Central memory CD8-positive, alpha-beta T cell (primary cell): ENCODE results near the gene RAI14.

Source experiments
- ATAC-seq: fragments of 150-1000 bp; cut with Tn5 transposase; replicated peaks from 2 replicates; pipeline ENCODE4 v1.10.0; 2022; ENCODE audit warnings: mild to moderate bottlenecking, moderate FRiP score, moderate number of reproducible peaks; ENCODE audit not compliant: poor library complexity, severe bottlenecking; ENCODE audit errors: extremely low read depth
- DNase-seq, 2 donors: peaks; one replicate each; pipeline ENCODE4 v3.0.0; 2021; ENCODE audit warnings: low spot score in 2 of 2
- H3K27ac Mint-ChIP-seq: one replicate; pipeline ENCODE4 v1.8.0; 2022; ENCODE audit warnings: low read depth, mild to moderate bottlenecking, moderate library complexity, mixed read lengths
- H3K27me3 Mint-ChIP-seq: one replicate; pipeline ENCODE4 v1.8.0; 2022; ENCODE audit warnings: mixed read lengths
- H3K36me3 Mint-ChIP-seq: one replicate; pipeline ENCODE4 v1.8.0; 2022; ENCODE audit warnings: mild to moderate bottlenecking, moderate library complexity, mixed read lengths; ENCODE audit not compliant: insufficient read depth
- H3K4me1 Mint-ChIP-seq: one replicate; pipeline ENCODE4 v1.8.0; 2022; ENCODE audit warnings: mixed read lengths
- H3K4me3 Mint-ChIP-seq: one replicate; pipeline ENCODE4 v1.8.0; 2022; ENCODE audit warnings: mild to moderate bottlenecking, moderate library complexity, mixed read lengths
- H3K9me3 Mint-ChIP-seq: one replicate; pipeline ENCODE4 v1.8.0; 2022; ENCODE audit warnings: mixed read lengths

The RAI14 gene

DNA sequence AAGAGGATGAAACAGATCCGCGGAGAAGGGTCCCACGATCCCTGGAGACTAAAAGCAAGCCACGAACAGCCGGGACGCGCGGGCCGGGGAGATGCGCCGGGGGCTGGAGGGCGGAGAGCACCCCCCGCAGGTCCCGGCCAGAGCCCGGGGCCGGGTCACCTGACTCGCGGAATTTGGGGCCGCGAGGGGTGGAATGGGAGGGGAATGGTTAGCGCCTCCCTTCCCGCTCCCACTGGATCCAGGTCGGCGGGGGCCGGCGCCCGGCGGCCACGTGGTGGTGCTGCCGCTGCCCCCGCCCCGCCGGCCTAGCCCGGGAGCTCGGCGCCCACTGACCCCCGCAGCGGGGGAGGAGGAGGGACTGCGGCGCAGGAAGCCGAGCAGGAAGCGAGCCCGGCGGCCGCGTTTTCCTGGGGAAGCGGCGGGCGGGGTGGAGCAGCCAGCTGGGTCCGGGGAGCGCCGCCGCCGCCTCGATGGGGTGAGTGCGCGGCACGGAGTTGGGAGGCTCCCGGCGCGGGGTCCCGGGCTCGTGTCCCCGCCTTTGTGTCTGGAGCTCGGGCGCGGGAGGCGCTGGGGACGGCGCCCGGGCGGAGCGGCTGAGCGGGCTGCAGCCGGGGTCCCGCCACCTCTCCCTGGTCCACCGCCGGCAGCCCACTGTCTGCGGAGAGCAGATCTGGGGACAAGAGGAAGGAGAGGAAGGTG is at the start of gene RAI14:
Gene RAI14, plus strand, starts transcription at position 328 of the 699 bp plus-strand sequence. CDS start 30,592 bp downstream, outside the sequence.
- peaks cover 25% of the 10 kb centered on the region for H3K4me1 Mint-ChIP-seq

GRCh38 chr5:34608368-34608767 is 47.8 kb upstream of the RAI14 start:
- no peaks in the 10 kb centered on the region for H3K36me3 Mint-ChIP-seq
- no peak for DNase-seq

More for the DNA sequence above, at the start of gene RAI14:
- H3K9me3 Mint-ChIP-seq, result no peaks in the 10 kb centered on the region
- H3K4me3 Mint-ChIP-seq, result peak within 1 kb of the TSS; percentile 96
- peaks cover 54% of the 10 kb centered on the region for H3K27me3 Mint-ChIP-seq
- ATAC-seq (peak; percentile 12), DNase-seq (no peak)
- peaks cover 4% of the 10 kb centered on the region for H3K36me3 Mint-ChIP-seq
- peak within 1 kb of the TSS; percentile 82 for H3K27ac Mint-ChIP-seq

GRCh38 chr5:34608859-34609648 is 47.1 kb upstream of the RAI14 start:
- Mint-ChIP-seq H3K9me3 (no peaks in the 10 kb centered on the region), H3K4me1 (no peaks in the 10 kb centered on the region), H3K27ac (no peak overlapping the region), H3K27me3 (peaks cover 8% of the 10 kb centered on the region), H3K36me3 (no peaks in the 10 kb centered on the region), H3K4me3 (no peak overlapping the region)
- ATAC-seq, result no peak
- no peak for DNase-seq

More at GRCh38 chr5:34608368-34608767, 47.8 kb upstream of the RAI14 start:
- ATAC-seq, result no peak
- Mint-ChIP-seq H3K4me1 (no peaks in the 10 kb centered on the region), H3K9me3 (no peaks in the 10 kb centered on the region), H3K4me3 (no peak overlapping the region), H3K27me3 (peaks cover 8% of the 10 kb centered on the region), H3K27ac (no peak overlapping the region)

DNA sequence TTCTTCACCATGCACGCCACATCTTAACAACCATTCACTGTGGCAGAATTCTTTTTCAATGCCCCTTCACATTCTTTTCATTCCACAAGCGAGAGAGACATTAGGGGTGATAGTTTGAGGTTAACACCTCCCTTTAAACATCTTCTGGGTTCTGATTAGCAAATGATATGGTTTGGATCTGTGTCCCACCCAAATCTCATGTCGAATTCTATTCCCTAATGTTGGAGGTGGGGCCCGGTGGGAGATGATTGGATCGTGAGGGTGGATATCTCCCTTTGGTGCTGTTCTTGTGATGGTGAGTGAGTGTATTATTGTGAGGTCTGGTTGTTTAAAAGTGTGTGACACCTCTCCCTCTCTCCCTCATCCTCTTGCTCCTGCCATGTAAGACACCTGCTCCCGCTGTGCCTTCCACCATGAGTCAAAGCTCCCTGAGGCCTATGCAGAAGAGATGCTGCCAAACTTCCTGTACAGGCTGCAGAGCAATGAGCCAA is 46.1 kb upstream of the RAI14 start:
- Mint-ChIP-seq H3K36me3 (no peaks in the 10 kb centered on the region), H3K9me3 (no peaks in the 10 kb centered on the region), H3K4me3 (no peak overlapping the region), H3K27me3 (peaks cover 8% of the 10 kb centered on the region), H3K4me1 (no peaks in the 10 kb centered on the region), H3K27ac (no peak overlapping the region)
- no peak for ATAC-seq
- no peak for DNase-seq

DNA sequence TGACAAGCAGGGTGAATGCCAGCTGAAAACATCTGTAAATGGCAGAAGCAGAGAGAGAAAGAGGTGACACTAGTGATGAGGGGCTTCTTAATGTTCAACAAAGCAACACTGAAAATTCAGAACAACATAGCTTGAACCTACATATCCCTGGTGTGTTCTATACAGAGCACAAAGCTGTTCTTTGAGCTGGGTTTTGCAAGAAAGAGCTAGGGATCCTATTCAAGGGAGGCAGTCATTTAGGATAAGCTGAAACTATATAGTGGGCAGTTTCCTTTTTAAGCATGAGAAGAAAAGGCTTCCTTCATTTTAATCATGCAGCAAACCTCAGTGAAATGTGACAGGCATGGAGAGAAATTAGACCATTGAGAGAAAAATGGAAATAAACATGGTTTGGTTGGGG is 45.6 kb upstream of the RAI14 start:
- Mint-ChIP-seq H3K4me1 (no peaks in the 10 kb centered on the region), H3K27ac (no peak overlapping the region), H3K4me3 (no peak overlapping the region), H3K9me3 (no peaks in the 10 kb centered on the region), H3K36me3 (no peaks in the 10 kb centered on the region), H3K27me3 (peaks cover 8% of the 10 kb centered on the region)
- no peak for ATAC-seq
- DNase-seq, result no peak

- H3K27ac Mint-ChIP-seq, result no peak overlapping the region
- H3K4me1 Mint-ChIP-seq, result no peaks in the 10 kb centered on the region
- ATAC-seq, result no peak
- DNase-seq, result no peak
- H3K36me3 Mint-ChIP-seq, result no peaks in the 10 kb centered on the region
- H3K27me3 Mint-ChIP-seq, result peaks cover 8% of the 10 kb centered on the region
- no peak overlapping the region for H3K4me3 Mint-ChIP-seq
- no peaks in the 10 kb centered on the region for H3K9me3 Mint-ChIP-seq
These were observed 44.4 kb upstream of the RAI14 start for GRCh38 chr5:34611464-34612415.

DNA sequence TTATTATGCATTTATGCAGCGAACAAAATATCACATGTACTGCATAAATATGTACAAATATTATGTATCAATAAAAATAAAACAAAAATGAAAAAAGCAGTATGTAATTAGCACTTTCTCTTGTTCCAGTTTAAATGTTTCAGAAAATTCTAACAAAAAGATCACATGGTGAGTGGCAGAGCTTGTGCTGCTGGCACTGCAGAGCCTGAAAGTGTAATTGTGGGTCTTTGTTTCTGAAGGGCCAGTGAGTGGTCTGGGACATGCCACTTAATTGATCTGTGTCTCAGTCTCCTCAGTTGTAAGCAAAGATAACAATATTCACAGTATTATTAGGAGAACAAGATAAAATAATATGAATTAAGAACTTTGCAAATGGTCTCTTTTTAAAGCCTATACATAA is 39.5 kb upstream of the RAI14 start:
- H3K36me3 Mint-ChIP-seq, result no peaks in the 10 kb centered on the region
- H3K4me1 Mint-ChIP-seq, result no peaks in the 10 kb centered on the region
- no peak overlapping the region for H3K4me3 Mint-ChIP-seq
- H3K27me3 Mint-ChIP-seq, result peaks cover 27% of the 10 kb centered on the region
- no peak for ATAC-seq
- DNase-seq, result no peak
- no peaks in the 10 kb centered on the region for H3K9me3 Mint-ChIP-seq
- H3K27ac Mint-ChIP-seq, result no peak overlapping the region

DNA sequence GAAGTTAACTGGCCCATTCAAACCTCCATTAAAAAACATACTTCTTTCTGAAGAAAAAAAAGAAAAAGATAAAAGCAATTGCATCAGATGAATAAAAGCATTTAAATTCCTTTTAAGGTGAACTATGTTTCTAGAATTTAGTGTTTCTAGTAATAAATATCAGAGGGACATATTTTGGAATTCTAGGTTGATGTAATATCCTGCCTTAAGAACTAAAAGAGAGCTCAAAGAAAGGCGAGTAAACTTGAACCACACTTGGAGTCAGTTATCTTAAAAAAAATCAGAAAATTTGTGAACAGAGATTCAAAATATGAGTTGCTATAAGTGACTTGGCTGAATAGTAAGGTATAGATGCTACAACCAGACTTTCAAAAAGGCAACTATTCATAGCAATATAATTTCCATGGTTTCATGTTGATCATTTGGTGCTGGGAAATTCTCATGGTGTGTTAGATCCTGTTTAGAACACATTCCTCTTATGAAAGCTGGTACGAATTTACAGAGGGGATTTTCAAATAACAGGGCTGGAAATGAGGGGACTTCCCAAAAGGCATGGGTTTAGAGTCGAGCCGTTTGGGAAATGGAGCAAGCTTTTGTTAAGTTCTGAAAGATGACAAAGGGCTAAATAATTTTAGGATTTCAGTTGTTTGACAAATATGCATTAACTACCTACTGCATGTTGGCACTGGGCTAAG is 37.6 kb upstream of the RAI14 start:
- no peak for DNase-seq

GRCh38 chr5:34620185-34620584 is 35.9 kb upstream of the RAI14 start:
- peaks cover 48% of the 10 kb centered on the region for H3K27me3 Mint-ChIP-seq
- DNase-seq (no peak), ATAC-seq (no peak)
- no peak overlapping the region for H3K27ac Mint-ChIP-seq
- no peaks in the 10 kb centered on the region for H3K36me3 Mint-ChIP-seq
- no peak overlapping the region for H3K4me3 Mint-ChIP-seq
- H3K4me1 Mint-ChIP-seq, result no peaks in the 10 kb centered on the region
- no peaks in the 10 kb centered on the region for H3K9me3 Mint-ChIP-seq

More for the DNA sequence above, 37.6 kb upstream of the RAI14 start:
- Mint-ChIP-seq H3K4me3 (no peak overlapping the region), H3K36me3 (no peaks in the 10 kb centered on the region), H3K27ac (no peak overlapping the region), H3K4me1 (no peaks in the 10 kb centered on the region), H3K9me3 (no peaks in the 10 kb centered on the region), H3K27me3 (peaks cover 36% of the 10 kb centered on the region)
- ATAC-seq, result no peak

GRCh38 chr5:34621277-34622097 is 34.6 kb upstream of the RAI14 start:
- peaks cover 49% of the 10 kb centered on the region for H3K27me3 Mint-ChIP-seq
- no peaks in the 10 kb centered on the region for H3K36me3 Mint-ChIP-seq
- no peak overlapping the region for H3K4me3 Mint-ChIP-seq
- no peaks in the 10 kb centered on the region for H3K4me1 Mint-ChIP-seq
- DNase-seq (no peak), ATAC-seq (no peak)
- no peaks in the 10 kb centered on the region for H3K9me3 Mint-ChIP-seq
- H3K27ac Mint-ChIP-seq, result no peak overlapping the region

DNA sequence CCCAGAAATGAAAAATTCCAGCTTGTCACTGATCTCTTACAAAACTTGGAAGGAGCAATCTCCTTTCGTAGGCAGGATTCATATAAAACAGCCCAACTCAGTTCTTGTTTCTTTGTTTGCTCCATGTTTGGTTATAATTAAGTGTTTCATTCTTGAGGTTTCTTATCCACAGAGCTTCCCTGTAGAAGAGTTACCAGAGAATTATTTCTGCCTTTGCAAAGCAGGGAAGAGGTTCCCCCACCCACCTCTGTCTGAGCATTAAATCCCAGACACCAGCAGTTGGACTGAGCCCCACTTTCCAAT is 34.1 kb upstream of the RAI14 start:
- H3K9me3 Mint-ChIP-seq, result no peaks in the 10 kb centered on the region
- peaks cover 1% of the 10 kb centered on the region for H3K36me3 Mint-ChIP-seq
- DNase-seq (no peak), ATAC-seq (no peak)
- H3K27ac Mint-ChIP-seq, result no peak overlapping the region
- H3K4me1 Mint-ChIP-seq, result no peaks in the 10 kb centered on the region
- no peak overlapping the region for H3K4me3 Mint-ChIP-seq
- peaks cover 48% of the 10 kb centered on the region for H3K27me3 Mint-ChIP-seq
